PFSK-1 (cell line): ENCODE measurements around the gene C8G.

ENCODE experiments used
- FOXP2 ChIP-seq: optimal IDR thresholded peaks from 2 replicates; pipeline ENCODE3; 2011; ENCODE audit warnings: borderline replicate concordance, control low read depth, inconsistent platforms; ENCODE audit not compliant: insufficient read depth; ENCODE audit errors: extremely low read length, extremely low read depth
- POLR2AphosphoS5 ChIP-seq: IDR thresholded peaks from 2 replicates; pipeline ENCODE4 v1.6.1; 2012; ENCODE audit warnings: low read depth, mild to moderate bottlenecking, control low read depth, low read length, moderate library complexity
- REST ChIP-seq, 2 experiments: IDR thresholded peaks; 2 replicates each; pipeline versions ENCODE4 v1.6.1 to v1.8.0; 2011 to 2012; ENCODE audit warnings: low read depth in 2 of 2, low read length in 2 of 2, control low read depth in 1 of 2, inconsistent platforms in 1 of 2, mild to moderate bottlenecking in 1 of 2, moderate library complexity in 1 of 2; ENCODE audit not compliant: insufficient read depth in 1 of 2
- SIN3A ChIP-seq: IDR thresholded peaks from 2 replicates; pipeline ENCODE4 v1.6.1; 2012; ENCODE audit warnings: mild to moderate bottlenecking, low read length, moderate library complexity, borderline replicate concordance; ENCODE audit not compliant: insufficient read depth
- TAF1 ChIP-seq: IDR thresholded peaks from 2 replicates; pipeline ENCODE4 v1.6.1; 2012; ENCODE audit warnings: low read length, control low read depth, borderline replicate concordance; ENCODE audit not compliant: insufficient read depth

DNA sequence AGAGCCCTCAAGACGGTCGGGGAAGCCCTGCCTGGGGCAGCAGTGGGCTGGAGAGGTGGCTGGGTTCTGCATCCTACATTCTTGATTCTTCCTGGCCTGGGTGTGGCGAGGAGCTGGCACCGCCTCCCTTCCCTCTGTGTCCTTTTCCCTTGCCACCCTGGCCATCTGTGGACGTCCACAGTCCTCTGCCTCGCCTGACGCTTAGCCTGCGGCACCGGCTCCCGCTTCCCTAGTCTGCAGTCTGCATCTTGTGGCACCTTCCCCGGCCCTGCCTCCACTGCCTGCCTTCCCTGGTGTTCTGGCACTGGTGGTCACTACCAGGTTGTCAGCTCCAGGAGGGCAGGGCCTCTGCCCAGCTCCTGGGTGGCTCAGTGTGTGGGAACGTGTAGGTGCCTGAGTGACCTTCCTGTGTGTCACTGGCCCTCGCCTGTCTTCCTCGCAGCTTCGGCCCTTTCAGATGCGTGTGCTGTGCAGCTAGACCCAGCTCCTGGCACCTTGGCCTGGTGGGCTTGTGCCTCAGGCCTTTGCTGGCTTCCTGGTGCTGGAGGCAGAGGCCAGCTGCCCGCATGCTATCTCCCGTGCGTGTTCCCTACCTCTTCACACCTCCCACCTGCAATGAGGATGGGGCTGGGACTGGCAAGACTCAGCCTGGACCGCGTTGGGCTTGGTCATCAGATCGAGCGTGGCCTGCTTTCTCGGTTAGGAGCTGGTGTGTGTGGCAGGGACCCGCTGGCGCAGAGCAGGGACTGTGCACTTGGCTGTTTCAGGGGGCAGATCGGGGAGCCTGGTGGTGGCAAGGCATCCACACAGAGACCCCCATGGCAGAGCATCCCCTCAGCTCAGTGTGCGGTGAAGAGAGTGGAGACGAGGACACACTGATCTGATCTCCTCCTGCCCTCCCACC, 37.8 kb upstream of the C8G start:
- TF ChIP-seq SIN3A, result no peak
- no peak for TF ChIP-seq TAF1
- no peak for TF ChIP-seq POLR2AphosphoS5
- TF ChIP-seq REST (IDR thresholded peaks at IDR 0.05; ENCODE audit: insufficient read depth in 1 of 2, low read depth in 2 of 2, low read length in 2 of 2), result no peak
- TF ChIP-seq FOXP2, result no peak
